ENCODE results near the gene CACNB2. TPM values are rescaled to one million over a fixed set of nuclear protein-coding genes. Genes with fewer than 3 reads are reported as not detected.
"Not testable (repeated sequence)": the region's sequence is repeated elsewhere in the genome, so short reads cannot be mapped to it uniquely, and the experiment has no call there.

The CACNB2 gene
- total RNA-seq, 1 experiment from 2014 or later, result not detected

- DNase-seq (ENCODE audit: low read depth), result no peak
Measured at GRCh38 chr10:18144928-18145327, 4.7 kb downstream of the CACNB2 start.

DNA sequence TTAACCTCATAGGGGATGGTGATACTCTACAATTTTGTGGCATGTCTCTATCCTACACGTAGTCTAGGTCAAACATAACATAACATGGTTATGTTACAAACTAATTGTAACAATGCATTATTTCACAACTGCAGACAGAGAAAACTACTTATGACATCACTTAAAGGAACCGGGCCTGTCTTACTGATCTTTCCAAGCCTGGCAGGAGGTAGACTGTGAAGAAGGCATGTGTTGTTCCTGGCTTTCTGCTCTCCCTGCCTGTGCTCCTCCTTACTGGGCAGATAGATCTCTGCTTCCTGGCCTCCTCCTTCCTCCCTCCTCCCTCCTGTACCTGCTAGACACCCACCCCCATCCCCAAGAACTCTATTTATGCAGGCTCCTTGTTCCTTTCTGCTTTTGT lies 5.4 kb downstream of the CACNB2 start:
- no peak for DNase-seq (ENCODE audit: low read depth)

DNA sequence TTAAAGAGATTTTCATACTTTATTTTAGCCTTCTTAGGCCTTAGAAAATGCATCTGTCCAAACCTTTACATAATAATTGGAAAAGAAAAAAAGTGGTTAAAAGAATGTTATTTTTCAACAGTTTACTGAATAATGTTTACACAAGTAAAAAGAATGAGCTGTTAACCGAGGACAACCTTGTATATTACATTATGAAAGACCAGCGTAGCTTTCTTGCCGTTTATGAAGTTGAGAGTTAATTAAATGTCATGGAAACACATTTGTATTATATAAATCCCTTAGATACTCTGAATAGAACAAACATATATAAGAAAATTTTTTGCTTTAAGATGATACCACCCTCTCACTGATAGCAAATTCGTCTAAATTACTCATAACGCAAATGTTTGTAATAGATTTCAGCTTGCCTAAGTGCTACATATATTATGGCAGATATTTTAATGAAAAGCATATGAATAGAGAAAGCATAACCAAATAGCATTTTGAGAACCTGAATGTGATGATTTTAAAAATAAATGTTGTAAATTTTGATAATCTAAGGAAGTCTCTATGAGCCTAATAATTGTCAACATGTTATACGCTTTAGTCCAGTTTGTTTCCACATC lies 9.1 kb downstream of the CACNB2 start:
- DNase-seq (ENCODE audit: low read depth), result no peak

DNA sequence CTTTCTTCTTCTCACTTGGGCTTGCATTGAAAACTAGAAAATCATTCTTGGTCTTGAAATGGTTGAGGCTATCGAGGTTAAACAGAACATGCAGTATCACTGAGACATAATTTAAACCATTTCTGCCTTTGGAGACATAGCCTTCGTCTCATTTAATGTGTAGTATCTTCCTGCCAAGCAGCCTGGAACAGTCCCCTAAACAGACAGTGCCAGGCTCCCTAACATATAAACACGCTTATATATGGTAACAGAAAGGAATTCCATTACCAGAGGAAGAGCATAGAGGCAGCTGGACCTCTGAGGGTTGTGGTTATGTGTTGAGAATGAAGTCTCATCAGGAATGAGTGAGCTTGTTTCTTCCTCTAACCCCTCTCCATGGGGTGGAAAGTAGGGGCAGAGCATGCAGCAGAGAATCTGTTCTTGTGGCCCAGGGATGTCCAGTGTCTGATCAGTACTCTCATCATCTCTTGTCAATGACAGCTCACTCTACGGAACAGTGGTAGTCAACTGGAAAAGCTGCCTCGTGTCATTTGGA lies 11.2 kb downstream of the CACNB2 start:
- no peak for DNase-seq (ENCODE audit: low read depth)

- DNase-seq (ENCODE audit: low read depth), result not testable (repeated sequence)
Measured at GRCh38 chr10:18153381-18153780, 13.2 kb downstream of the CACNB2 start.

DNA sequence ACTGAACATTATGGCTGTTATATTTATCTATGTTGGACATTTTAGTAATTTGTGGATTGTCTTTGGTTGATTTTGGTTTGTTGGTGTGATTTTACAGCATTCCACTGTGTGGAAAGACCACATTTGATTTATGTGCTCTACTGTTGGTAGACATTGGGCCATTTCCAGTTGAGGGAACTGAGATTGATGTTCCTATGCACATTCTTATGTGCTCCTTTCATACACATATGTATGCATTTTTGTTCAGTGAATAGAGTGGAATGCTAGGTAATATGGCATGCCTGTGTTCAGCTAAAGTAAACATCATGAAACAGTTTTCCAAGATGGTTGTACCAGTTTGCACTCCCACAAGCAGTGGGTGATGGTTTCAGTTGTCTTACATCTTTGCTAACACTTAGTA lies 15.1 kb downstream of the CACNB2 start:
- DNase-seq (ENCODE audit: low read depth), result no peak

DNA sequence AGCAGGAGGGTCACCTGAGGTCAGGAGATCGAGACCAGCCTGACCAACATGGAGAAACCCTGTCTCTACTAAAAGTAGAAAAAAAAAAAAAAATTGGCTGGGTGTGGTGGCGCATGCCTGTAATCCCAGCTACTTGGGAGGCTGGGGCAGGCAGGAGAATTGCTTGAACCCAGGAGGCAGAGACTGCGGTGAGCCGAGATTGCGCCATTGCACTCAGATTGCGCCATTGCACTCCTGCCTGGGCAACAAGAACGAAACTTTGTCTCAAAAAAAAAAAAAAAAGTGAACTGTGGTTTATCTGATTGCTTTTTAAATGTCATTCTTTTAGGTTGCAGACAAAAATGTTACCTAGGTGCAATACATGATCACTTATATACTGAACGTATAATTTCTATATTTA lies 16.6 kb downstream of the CACNB2 start:
- not testable (repeated sequence) for DNase-seq (ENCODE audit: low read depth)

DNA sequence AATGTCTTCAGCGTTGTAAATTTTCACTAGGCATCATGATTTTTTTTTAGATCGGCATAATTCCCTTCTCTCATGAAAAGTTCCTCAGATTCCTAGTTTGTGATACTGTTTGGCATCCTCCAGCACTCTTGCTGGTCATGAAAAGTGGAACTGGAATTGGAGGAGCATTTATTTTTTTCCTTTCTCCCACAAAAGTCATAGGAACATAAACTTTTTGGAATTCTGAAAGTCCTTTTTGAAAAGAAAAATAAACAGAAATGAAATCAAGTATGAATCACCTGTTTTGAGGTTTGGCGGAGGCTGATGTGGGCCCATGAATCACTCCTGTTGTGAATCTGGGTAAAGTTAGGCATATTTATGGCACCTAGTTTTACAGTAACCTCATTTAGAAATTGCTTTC lies 17.7 kb downstream of the CACNB2 start:
- peak; percentile 47 for DNase-seq (ENCODE audit: low read depth)

DNA sequence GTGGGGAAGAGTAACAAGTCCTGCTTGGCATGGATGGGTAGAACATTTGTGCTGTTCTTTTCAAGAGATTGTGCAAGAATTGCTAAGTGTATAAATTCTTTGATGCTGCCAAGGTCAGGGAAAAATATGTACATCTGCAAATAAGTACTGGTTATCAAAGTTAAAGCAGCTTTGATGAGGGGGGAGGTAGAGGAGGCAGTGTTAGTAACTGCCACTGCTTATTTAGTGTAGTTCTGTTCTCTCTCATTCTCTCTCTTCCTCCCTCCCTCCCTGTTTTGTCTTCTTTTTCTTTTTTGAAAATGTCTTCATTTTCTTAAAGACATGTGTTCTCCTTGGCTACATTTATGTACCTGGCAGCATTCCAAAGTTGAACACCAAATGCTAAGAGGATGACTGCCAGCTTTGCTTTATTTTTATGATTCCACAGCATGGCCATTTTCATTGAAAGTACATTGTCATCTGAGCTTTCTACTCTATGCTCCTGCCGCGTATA lies 18.6 kb downstream of the CACNB2 start:
- no peak for DNase-seq (ENCODE audit: low read depth)

DNA sequence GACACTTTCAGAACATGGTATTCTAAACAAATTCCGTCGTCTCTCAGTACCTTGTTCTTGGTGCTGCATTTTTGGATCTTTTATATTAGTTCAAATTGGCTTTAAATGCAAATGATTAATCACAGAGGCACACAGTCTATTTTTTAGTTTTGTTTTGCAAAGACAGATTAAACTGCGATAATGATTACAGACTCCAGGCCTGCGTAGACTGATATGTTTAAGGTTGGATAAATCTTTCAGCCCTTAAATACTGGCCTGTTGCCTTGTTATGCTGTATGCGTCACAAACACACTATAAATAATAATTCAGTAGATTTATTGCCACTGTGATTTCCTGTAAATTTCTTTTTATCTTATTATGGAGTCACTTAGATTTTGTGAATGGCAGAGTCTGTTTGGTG lies 19.3 kb downstream of the CACNB2 start:
- no peak for DNase-seq (ENCODE audit: low read depth)

- no peak for DNase-seq (ENCODE audit: low read depth)
Measured at GRCh38 chr10:18162021-18162627, 21.9 kb downstream of the CACNB2 start.

- peak; percentile 59 for DNase-seq (ENCODE audit: low read depth)
Measured at GRCh38 chr10:18164093-18164492, 23.9 kb downstream of the CACNB2 start.

DNA sequence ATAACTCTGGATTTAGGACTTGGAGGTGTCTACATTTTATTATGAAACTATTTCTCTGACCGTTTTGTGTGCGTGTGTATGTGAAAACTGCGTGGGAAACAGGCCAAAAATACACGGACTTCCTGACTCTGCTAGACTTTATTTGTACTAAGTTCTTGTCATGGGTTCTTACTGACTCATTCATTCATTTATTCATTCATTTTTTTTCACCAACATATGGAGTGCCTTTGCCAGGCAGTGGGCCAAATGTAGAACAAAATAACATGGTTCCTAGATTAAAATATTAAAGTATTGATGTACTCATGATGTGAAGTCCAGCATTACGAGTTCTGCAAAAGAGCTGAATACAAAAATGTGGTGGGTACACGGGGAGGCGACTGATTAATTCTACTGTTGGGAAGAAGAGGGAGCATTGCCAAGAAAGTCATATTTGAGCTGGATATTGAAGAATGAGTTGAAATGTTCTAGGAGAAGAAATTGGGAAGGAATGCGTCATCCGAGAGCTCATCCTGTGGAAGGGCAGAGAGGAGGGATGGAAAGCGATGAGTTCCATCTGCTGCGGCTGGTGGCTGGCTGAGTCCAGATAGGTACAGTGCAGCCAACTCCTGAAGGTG lies 24.6 kb downstream of the CACNB2 start:
- peak; percentile 12 for DNase-seq (ENCODE audit: low read depth)

DNA sequence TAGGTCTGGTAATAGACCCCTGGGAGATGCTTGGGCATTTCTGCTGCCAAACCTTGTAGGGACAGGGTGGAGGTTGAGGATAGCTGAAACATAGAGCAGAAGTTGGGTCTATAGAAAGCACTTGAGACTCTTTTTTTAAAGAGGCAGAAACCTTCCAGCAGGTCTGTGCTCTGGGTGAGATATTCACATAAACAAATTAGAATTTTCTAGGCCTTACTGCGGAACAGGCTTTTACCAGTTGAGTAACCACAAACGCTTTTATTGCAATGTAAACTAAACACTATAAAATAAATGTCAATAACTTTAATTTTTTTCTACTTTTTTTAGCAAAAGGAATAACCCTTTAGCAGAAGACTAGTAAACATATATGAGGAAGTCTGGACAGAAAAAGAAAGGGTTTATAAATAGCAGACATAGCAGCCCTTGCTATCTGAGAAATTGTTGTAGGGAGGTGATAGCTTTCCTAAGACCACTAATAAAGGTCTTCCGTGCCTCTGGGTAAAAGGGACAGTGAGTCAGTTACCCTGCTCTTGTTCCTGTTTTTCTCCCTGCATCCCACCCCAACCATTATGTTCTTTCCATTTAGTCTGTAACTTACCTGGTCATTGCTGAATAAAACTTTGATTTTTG lies 38.7 kb downstream of the CACNB2 start:
- no peak for DNase-seq (ENCODE audit: low read depth)

- peak; percentile 17 for DNase-seq (ENCODE audit: low read depth)
Measured at GRCh38 chr10:18179891-18180290, 39.7 kb downstream of the CACNB2 start.

DNA sequence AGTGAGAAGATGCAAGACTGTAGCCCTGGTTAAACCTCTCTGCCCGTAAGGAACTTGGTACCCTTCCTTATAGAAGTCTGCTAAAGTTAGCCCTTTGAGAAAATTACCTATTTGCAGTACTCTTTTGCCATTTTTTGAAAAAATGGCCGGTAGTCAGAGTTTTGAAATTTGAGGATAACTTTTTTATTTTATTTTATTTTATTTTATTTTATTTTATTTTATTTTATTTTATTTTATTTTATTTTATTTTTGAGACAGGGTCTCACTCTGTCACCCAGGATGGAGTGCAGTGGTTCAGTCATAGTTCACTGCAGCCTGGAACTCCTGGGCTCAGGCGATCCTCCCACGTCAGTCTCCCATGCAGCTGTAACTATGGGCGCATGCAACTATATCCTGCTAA lies 41.2 kb downstream of the CACNB2 start:
- DNase-seq (ENCODE audit: low read depth), result not testable (repeated sequence)

DNA sequence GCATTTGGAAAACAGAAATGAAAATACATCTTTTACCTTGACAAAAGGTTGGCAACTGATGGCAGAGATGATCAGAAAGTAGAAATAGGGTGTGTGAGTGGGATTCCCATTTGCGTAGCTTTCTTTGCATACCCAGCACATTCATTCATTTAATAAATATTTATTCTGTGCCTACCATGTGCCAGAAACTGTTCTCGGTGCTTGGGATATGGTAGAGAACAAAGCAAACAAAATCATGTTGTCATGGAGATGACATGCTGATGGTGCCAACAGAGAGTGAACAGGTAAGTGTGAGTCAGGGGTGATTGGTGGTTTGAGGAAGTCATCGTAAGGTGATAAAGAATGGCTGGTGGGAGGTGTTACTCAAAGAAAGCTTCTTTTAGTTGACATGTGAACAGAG lies 45.4 kb downstream of the CACNB2 start:
- DNase-seq (ENCODE audit: low read depth), result no peak

GRCh38 chr10:18190840-18191239 lies 50.6 kb downstream of the CACNB2 start:
- no peak for DNase-seq (ENCODE audit: low read depth)

GRCh38 chr10:18194634-18195033 lies 54.4 kb downstream of the CACNB2 start:
- no peak for DNase-seq (ENCODE audit: low read depth)

GRCh38 chr10:18195060-18195799 lies 55.0 kb downstream of the CACNB2 start:
- no peak for DNase-seq (ENCODE audit: low read depth)

DNA sequence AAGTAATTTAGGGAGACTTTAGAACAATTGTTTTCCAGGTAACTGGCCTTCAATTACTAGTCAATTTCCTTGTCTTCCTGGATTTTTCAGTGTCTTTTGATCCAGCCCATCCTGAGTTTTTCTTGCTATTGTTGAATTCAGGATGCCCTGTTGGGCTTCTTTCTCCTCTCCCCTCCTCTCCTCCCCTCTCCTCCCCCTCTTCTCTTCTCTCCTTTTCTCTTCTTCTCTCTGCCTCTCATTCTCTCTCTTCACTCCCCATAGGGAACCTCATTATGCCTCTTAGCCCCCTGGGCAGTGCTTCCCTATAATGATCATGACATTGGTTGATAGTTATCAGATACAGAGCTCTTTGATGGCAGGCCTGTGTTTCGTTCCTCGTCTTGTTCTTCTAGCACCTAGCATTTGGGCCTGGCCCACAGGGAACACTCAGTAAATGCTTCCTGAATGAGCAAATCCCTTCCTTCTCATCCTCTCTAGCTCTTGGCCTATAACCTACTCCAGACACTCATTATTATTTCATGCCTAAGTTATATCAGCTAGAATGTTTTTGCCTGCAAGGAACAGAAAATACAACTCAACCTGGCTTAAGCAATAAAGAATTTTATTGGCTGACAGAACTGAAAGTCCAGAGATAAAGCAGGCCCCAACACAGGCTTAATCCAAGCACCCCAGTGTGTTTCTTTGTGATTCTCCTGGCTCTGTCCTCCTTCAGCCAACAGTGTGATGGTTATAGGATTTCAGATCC lies 56.8 kb downstream of the CACNB2 start:
- no peak for DNase-seq (ENCODE audit: low read depth)

All from RPMI7951 (cell line).